GM21515 (cell line): Measurements from ENCODE around the gene ENTHD1.

ENCODE experiments used
- ATAC-seq: cut with Tn5 transposase; IDR thresholded peaks from one replicate; pipeline ENCODE4 v1.9.1; 2021; ENCODE audit not compliant: unreplicated experiment

The ENTHD1 gene

GRCh38 chr22:39800790-39801520 lies 92.6 kb downstream of the ENTHD1 start:
- no peak for ATAC-seq

DNA sequence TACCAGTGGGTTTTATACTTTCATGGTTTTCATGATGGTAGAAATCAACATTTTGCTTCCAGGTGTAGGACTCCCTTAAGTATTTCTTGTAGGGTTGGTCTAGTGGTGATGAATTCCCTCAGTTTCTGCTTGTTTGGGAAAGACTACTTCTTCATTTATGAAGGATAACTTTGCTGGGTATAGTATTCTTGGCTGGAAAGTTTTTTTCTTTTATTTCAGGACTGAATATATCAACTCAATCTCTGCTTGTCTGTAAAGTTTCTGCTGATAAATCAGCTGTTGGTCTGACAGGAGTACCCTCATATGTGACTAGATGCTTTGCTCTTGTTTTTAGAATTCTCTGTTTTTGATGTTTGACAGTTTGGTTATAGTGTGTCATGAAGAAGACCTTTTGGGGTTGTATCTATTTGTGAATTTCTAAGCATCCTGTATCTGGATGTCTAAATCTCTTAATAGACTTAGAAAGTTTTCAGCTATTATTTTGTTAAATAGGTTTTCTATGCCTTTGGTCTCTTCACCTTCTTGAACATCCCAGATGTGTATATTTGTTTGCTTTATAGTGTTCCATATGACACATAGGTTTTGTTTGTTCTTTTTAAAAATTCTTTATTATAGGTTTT lies 95.9 kb downstream of the ENTHD1 start:
- no peak for ATAC-seq

- no peak for ATAC-seq
Observed at GRCh38 chr22:39789788-39790187, 103.8 kb downstream of the ENTHD1 start.

GRCh38 chr22:39785232-39785631 lies 108.3 kb downstream of the ENTHD1 start:
- ATAC-seq: no peak

DNA sequence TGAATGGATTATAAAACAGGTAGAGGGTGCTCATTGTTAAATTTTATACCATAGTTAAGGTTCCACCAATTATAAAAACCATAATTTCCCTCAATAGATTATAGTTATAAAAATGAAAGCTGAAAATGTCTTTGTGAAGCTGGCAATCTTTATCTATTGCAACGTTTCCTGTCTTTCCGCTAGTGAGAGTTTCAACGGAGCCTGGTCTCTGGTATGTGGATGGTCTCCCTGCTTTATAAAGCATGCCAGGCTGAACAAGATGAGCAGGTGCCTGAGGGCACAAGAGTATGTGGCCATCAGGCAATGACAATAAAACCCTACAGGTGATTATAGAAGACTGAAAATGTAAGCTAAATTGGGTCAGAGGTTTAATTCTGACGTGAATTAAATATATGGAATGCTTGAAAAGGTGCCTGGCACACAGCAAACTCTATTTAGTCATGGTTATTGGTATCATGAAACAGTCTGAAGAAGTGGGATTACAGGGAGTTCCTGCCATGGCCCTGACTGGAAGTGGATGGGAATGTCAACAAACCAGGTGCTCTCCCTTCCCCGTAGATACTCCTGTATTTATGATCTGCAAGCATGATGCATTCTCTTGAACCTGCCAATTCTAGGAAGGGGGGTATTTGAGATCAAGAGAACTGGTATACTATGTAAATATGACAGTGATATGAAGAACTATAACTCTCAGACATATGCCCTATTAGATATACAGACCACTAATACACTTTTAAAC lies 115.7 kb downstream of the ENTHD1 start:
- no peak for ATAC-seq

DNA sequence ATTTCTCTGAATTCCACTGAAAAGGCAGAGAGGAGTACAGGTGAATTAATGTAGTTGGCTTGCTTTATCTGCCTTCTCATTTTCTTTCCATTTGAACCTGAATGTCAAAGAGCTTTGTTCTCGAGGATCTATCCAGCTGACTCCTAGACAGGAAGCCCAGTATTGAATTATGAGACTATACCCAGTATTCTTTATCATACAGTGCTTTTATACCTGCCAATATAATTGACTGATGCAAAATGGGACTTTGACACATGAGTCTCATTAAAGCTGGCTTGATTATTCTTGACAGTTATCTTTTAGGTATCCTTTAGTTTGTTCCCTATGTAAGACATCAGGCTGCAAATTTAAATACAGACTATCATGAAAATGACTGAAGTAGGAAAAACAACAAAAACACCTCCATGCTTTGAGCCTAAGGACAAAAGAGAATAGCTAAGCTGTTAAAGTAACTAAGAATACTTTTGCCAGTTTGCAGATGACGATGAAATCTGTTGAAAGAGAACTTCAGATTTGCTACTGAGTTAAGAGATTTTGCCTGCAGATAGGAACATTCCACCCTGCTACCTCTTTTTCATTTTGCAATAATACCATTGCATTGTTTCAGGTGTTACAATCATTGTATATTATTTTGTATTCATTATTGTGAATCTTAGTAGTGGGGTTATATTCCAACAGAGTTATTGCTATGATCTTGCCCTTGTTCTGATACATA lies 117.1 kb downstream of the ENTHD1 start:
- no peak for ATAC-seq

GRCh38 chr22:39773976-39774539 lies 119.5 kb downstream of the ENTHD1 start:
- ATAC-seq: peak; percentile 61

DNA sequence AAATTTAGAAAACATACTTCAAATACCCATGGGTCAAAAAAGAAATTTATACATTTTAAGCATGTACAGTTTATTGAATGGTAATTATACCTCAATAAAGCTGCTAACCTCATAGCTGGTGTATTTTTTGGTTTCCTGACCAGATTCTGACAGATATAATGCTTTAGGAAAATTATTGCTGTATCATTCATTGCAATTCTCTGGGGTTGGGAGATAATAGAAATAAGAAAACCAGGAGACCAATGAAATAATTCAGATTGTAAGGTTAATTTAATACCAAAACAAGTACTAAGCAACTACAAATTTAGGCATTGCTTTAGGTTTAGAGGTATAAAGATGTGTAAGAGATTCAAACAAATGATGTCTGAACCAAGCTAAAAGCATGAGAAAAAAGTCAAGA lies 120.1 kb downstream of the ENTHD1 start:
- ATAC-seq: no peak

GRCh38 chr22:39771486-39771885 lies 122.1 kb downstream of the ENTHD1 start:
- no peak for ATAC-seq

- ATAC-seq: no peak
Observed at GRCh38 chr22:39765661-39766060, 127.9 kb downstream of the ENTHD1 start.

DNA sequence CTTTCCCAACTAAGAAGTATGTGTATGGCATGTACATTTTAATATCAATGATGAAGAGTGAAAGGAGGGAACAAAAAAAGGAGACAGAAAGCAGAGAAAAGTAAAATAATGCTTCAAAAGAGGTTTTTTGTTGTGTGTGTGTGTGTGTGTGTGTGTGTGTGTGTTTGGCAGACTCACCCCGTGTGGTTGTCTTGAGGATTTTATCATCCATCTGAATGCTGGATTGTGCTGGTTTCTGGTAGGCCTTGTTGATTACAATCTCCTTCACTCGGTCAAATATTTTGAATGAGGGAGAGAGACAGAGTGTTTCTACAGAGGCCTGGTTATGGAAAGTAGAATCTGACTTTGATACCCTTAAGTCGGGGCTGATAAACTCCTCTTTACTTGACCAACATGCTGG lies 128.5 kb downstream of the ENTHD1 start:
- no peak for ATAC-seq

- no peak for ATAC-seq
Observed at GRCh38 chr22:39763276-39763675, 130.3 kb downstream of the ENTHD1 start.

- no peak for ATAC-seq
Observed at GRCh38 chr22:39750759-39751158, 142.8 kb downstream of the ENTHD1 start.

DNA sequence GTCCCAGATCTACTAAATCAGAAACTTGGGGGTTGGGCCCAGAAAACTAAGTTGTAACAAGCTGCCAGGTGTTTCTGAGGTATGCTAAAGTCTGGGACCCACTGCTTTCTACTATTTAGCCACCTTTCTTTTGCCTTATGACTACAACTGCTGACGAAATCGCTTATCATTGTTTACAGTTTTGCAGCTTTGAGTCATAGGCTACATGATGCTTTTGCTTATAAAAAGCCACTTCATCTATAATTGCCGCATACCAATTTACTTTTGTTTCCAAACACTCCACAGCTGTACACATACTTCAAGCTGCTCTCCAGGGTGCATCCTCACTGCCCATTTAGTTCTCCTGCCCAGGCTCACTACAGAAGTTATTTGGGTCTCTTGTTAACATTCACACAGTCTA lies 144.7 kb downstream of the ENTHD1 start:
- no peak for ATAC-seq

- no peak for ATAC-seq
Observed at GRCh38 chr22:39746600-39747262, 146.8 kb downstream of the ENTHD1 start.

DNA sequence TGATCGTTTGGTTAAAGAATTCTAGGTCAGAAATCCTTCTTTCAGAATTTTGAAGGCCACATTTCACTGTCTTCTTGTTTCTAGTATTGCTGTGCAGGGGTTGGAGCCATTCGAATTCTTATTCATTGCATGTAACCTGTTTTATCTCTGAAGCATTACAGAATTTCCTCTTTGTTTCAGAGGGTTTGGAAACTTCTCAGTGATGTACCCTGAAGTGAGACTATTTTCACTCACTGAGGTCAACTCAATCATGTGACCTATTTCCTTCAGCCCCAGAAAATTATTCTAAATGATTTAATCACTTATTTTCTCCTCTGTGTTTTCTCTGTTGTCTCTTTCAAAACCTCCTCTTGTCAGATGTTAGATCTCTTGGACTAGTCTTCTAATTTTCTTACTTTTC lies 147.8 kb downstream of the ENTHD1 start:
- ATAC-seq: no peak

DNA sequence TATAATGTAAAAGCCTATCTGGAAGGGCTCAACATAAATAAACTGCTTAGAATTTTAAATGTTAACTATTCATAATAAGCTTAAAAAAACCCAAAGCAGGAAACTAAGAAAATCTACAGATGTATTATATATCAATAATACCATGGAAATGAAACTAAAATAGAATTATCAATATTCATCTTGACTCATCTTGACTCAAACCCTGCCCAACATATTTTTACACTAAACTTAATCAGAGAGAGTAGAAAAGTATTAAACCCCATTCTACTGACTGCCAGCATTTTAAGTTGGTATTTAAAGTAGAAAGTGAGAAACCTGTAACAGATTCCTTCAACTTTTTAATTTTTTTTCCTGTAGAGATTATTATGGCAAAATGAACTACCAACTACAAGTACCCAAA lies 149.2 kb downstream of the ENTHD1 start:
- no peak for ATAC-seq

DNA sequence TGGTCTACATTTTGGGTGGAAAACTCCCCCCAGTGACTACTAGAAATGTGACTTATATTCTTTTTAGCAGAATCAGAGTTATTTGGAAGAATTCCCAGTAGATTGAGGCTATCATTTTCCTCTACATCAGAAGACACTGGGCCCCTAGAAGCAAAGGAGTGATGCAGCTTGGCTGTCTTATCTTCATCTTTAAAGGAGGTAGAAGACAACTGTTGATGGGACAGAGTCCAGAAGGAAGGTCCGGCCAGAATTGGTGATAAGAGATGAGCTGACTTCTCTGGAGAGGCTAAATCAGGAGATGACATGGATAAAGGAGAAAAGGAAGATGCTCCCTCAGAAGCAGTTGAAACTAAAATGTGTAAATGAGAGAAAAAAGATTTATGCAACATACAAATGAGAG lies 149.6 kb downstream of the ENTHD1 start:
- ATAC-seq: no peak

- no peak for ATAC-seq
Observed at GRCh38 chr22:39739338-39740027, 154.1 kb downstream of the ENTHD1 start.

- no peak for ATAC-seq
Observed at GRCh38 chr22:39738746-39739145, 154.8 kb downstream of the ENTHD1 start.
